ELF-1 (cell line): ENCODE measurements around the gene FEN1.
A peak's percentile ranks its signal among the peaks of the same experiment; 100 is the strongest.

Experiments used
- DNase-seq: peaks from one replicate; pipeline ENCODE4 v3.0.0-alpha.2; 2016; ENCODE audit warnings: low read depth, low spot score

The FEN1 gene

DNA sequence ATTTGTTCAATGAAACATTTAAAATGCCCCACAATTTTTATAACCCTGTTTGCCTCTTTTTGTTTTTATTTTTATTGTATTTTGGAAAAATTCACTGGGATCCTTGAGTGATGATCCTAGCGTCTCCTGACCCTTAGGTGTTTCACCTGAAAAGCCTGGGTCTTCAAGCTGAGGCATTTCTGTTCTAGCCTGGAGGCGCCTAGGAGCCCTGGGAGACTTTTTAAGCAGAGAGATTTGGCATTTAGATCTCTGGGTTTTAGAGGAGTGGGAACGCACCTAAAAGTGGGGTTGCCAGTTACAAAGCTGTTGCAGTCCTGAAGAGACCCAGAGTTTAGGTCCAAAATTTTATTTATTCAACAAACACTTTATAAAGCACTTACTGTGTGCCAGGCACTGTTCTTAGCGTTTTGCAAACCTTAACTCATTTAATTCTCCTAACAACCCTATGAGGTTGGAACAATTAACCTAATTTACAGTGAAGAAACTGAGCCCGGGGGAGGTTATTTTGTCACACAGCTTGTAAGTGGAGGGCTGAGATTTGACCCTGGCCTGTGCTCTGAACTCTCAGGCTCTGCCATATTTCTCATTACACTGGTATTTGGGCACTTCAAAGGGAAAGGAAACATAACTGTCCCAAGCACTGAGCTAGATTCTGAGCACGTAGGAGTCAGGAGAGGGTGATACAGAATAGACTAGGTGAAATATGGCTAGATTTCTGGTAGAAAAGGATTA, 24.9 kb downstream of the FEN1 start:
- peak; percentile 56 for DNase-seq

DNA sequence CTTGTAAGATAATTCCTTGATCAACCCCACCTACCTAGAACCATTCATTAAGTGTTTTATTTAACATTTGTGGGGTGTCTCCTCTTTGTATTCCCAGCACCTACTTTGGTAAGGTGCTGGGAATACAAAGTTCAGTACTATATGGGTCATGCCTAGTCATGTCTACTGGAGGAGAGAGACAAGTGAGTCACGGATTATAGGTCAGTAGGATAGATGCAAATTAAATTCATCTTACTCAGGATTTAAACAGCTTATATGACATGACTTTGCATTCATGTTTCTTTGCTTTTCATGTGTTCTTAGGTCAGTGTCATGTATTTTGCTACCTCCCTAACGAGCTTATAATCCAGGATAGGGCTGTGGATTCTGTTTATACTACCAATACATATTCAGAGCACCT, 27.5 kb downstream of the FEN1 start:
- DNase-seq = no peak

GRCh38 chr11:61826930-61827570, 34.3 kb downstream of the FEN1 start:
- DNase-seq = no peak

DNA sequence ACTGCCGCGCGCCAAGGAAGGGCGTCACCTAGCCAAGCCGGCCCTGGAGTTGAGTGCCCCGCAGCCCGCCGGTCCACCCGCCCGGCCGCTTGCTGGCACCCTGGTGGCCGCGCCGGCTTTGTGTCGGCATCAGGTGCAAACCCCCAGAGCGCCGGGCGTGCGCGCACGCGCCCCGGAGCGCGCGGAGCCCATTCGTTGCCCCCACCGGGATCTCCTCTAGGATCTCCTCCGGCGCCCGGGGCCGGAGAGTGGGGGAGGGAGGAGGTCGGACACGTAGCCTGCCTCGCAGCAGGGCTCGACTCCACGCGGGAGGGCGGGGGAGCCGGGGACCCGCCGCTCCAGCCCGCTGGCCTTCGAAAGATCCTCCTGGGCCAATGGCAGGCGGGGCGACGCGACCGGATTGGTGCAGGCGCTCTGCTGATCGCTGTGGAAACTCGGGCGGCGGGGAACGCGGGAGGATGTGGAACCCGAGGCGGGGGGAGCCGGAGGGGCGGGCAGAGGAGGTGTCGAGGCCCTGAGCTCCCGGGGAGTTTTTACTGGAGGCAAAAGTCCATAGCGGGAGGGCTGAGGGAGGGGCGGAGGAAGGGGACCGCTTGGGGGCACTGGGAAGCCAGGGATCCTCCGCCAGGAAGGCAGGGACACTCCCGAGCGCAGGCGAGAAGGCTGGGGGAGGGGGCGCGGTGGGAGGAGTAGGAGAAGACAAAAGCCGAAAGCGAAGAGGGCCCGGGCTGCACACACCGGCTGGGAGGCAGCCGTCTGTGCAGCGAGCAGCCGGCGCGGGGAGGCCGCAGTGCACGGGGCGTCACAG, 35.1 kb downstream of the FEN1 start, which contains the start of gene FADS2:
FADS2 (plus strand) TSS at position 730 of the 808 bp plus-strand sequence. CDS start 91 bp downstream, outside the sequence.
- DNase-seq = peak; percentile 92

DNA sequence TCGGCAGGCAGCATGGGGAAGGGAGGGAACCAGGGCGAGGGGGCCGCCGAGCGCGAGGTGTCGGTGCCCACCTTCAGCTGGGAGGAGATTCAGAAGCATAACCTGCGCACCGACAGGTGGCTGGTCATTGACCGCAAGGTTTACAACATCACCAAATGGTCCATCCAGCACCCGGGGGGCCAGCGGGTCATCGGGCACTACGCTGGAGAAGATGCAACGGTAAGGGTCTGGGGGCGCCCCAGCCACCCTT, 35.6 kb downstream of the FEN1 start:
- no peak for DNase-seq

DNA sequence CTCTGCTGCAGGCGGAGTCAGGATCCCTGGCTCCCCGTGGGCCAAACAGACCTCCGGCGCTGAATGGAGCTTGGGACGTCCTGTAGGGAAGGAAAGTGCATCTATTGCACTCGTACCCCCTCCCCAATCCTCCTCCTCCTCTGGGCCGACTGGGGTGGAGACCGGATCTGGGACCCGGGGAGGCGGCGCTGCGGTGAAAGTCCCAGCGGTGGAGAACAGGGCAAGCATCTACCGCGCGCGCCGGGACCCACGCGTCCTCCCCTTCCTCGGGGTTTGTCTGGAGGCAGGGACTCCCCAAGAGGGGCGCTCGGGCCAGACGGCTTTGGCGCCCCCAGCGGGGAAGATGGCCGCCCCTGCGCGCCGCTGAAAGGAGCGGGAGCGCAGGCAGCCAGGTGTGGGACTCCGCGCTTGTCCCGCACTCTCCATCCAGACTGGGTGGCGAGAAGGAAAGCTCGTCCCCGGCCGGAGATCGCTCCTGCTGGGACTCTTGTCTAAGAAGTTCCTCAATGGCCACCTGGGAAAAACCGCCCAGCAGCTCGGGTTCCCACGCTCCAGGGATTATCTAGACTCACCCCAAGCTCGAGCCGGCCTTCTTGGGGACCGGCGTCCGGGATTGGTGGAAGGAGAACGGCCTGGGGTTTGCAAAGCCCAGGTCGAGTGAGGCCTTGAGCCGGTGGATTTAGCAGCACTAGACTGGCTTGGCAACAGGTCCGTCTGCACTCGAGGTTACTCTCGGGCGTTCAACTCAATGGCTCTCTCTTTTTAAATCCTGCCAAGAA, 36.1 kb downstream of the FEN1 start:
- peak; percentile 64 for DNase-seq

- no peak for DNase-seq
Observed at GRCh38 chr11:61829806-61830205, 37.1 kb downstream of the FEN1 start.

GRCh38 chr11:61830237-61831105, 37.8 kb downstream of the FEN1 start:
- DNase-seq = no peak

DNA sequence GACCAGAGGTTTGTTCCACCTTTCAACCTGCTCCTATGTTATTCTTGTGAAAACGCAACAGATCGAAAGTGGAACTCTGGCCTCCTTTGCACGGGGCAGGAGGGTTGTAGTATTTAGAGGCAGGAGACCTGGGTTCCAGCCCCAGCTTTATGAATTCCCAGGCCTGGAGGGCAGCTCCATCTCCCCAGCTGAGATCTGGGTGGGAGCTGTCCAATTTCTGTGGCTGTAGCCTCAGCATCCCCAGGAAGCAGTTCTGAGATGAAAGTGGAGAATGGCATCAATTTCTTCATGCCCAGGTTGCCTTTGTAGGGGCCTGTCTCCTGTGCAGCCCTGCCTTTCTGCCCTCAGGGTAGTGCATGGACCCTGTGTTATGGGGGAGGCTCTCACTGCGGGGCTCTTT, 39.5 kb downstream of the FEN1 start:
- no peak for DNase-seq

DNA sequence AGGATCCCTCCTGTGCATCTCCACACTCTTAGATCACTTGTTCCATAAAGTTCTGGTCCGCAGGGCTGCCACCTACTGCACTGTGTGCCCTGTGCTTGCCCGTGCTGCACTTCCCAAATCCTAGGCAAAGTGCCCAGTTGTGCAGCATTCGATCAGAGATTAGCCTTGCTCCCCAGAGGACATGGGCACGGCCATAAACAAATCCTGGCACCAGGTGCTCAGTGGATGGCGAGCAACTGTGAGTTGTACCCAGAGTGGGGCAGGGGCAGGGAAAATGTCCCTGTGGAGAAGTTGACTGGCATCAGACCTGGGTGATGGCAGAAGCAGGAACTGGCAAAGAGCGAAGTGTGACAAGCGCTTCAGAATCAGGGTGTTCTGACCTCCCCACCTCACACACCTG, 40.0 kb downstream of the FEN1 start:
- DNase-seq = no peak

- DNase-seq = no peak
Observed at GRCh38 chr11:61833471-61833870, 40.8 kb downstream of the FEN1 start.

- no peak for DNase-seq
Observed at GRCh38 chr11:61833926-61834277, 41.2 kb downstream of the FEN1 start.

DNA sequence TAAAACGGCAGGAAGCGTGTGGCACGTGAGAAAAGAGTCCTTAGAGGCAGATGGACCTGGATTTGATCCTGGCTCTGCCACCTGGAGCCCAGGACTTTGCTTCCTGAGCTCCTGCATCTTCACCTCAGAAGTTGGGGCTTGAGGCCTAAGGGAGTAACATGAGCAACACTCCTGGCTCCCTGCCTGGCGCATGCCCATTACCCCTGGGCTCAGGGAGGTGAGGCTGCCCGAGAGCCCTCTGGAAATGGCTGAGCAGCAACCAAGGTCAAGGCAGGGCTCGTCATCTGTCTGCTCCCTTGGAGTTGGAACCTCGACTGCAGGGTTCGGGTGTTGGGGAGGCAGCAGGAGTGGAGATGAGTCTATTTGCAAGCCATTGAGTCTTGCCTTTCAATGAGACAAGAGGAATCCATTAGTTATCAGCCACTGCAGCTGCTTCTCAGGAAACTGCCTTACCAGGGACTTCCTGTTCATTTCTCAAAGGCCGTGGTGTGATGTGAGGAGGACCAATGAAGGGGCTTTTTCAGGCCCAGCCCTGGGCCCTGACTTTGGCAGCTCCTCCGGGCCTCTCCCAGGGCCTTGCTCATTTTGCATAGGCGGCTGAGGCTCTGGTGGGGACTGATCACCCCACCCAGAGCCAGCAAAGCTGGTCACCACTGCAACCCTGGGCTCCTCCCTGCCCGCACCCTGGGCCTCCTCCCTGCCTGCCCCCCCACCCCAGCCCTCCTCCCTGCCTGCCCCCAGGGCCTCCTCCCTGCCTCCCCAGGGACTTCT, 41.8 kb downstream of the FEN1 start:
- DNase-seq = peak; percentile 63

DNA sequence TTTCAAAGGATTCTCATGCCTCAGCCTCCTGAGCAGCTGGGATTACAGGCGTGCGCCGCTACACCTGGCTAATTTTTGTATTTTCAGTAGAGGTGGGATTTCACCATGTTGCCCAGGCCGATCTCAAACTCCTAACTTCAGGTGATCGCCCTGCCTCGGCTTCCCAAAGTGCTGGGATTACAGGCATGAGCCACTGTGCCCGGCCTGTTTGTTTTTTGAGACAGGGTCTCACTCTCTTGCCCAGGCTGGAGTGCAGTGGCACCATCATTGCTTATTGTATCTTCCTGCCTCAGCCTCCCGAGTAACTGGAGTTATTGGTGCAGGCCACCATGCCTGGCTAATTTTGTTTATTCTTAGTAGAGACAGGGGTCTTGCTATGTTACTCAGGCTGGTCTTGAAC, 43.5 kb downstream of the FEN1 start:
- no peak for DNase-seq

GRCh38 chr11:61837411-61838005, 44.8 kb downstream of the FEN1 start:
- DNase-seq = no peak

DNA sequence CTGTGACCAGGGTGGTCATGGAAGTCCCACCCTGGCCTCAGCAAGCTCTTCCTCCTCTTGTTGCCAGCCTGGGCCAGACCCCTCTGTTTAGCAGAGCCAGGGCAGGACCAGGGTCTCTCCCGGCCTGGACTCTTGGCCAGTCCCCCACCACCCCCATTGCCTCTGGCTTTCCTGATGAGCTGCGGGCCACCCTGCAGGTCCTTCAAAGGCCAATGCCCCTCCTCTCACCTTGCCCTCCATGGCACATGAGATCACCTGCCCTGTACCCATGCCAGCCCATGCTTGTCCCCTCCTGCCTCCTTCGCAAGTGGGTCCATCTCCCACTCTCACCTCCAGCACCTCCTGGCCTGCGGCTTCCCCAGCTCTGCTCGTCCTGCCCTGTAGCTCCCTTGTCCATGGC, 45.8 kb downstream of the FEN1 start:
- no peak for DNase-seq

DNA sequence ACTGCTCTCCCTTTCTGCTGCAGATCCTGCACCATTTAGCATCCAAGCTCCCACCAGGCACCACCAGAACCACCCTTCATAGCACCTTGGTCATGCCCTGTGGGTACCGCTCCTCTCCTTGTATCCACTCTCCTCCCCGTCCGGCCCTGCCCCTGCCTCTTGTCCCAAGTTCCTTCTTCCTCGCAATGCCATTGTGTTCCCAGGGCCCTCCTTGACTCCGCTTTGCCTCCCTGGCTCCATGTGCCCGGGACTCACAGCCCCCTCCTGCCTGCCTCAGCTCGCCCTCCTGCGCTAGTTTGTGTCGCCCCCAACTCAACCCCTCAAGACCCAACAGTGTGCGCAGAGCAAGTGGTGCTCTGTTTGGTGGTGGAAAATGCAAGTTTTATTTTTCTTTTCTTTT, 46.2 kb downstream of the FEN1 start:
- no peak for DNase-seq

DNA sequence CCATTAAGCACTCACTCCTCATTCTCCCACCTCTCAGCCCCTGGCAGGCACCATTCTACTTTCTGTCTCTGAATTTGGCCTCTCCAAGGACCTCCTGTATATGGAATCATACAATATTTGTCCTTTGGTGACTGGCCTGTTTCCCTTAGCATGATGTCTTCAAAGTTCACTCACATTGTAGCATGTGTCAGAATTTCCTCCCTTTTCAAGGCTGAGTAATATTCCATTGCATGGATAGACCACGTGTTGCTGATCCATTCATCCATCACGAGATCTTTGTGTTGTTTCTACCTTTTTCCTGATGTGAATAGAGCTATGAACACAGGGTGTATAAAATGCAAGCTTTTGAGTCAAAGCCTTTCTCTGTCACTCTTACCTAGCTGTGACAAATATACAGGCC, 47.0 kb downstream of the FEN1 start:
- no peak for DNase-seq

- no peak for DNase-seq
Observed at GRCh38 chr11:61840371-61840770, 47.7 kb downstream of the FEN1 start.
